Keratinocyte (primary cell): ENCODE measurements around the gene ANKS1B. TPM values are rescaled to one million over a fixed set of nuclear protein-coding genes. Genes with fewer than 3 reads are reported as not detected.

Source experiments
- DNase-seq: peaks from one replicate; pipeline ENCODE4 v3.0.0-alpha.2; 2011; ENCODE audit warnings: low read depth, missing footprints, low spot score
- FAIRE-seq: peaks from 2 replicates; lab custom pipeline; 2011; peaks lifted over from hg19 to GRCh38; lab: Jason Lieb, UNC
- H2AFZ ChIP-seq: 2 replicates; pipeline ENCODE4 v1.6.0; 2012; ENCODE audit warnings: low read length, control low read depth, inconsistent platforms; ENCODE audit not compliant: control insufficient read depth
- H3K27ac ChIP-seq: 2 replicates; pipeline ENCODE4 v1.5.1; 2011; ENCODE audit warnings: low read length; ENCODE audit not compliant: control insufficient read depth, insufficient read depth
- H3K27me3 ChIP-seq: 3 replicates; pipeline ENCODE4 v1.6.0; 2011; ENCODE audit warnings: low read length; ENCODE audit not compliant: control insufficient read depth, insufficient read depth; ENCODE audit errors: extremely low read depth
- H3K36me3 ChIP-seq, 2 experiments: 2 replicates in 1 of 2; 3 replicates in 1 of 2; pipeline ENCODE4 v1.5.1; 2011; ENCODE audit warnings: low read length in 2 of 2, mild to moderate bottlenecking in 1 of 2; ENCODE audit not compliant: control insufficient read depth in 2 of 2, insufficient read depth in 2 of 2; ENCODE audit errors: extremely low read depth in 1 of 2
- H3K4me1 ChIP-seq: 3 replicates; pipeline ENCODE4 v1.5.1; 2011; ENCODE audit warnings: low read length; ENCODE audit not compliant: control insufficient read depth, insufficient read depth; ENCODE audit errors: extremely low read depth
- H3K4me2 ChIP-seq: 3 replicates; pipeline ENCODE4 v1.6.0; 2011; ENCODE audit warnings: low read depth, low read length; ENCODE audit not compliant: control insufficient read depth, insufficient read depth; ENCODE audit errors: extremely low read depth
- H3K4me3 ChIP-seq, 3 experiments: fragments of 200-600 bp in 1 of 3; sonication (generic) in 1 of 3; 2 replicates in 2 of 3; 3 replicates in 1 of 3; pipeline ENCODE4 v1.5.1; 2011 to 2016; ENCODE audit warnings: low read length in 3 of 3, mild to moderate bottlenecking in 3 of 3, control low read depth in 2 of 3, inconsistent platforms in 1 of 3, low read depth in 1 of 3, mixed read lengths in 1 of 3, mixed run types in 1 of 3, moderate library complexity in 1 of 3; ENCODE audit not compliant: control insufficient read depth in 2 of 3, insufficient read depth in 2 of 3; ENCODE audit errors: extremely low read depth in 1 of 3
- H3K79me2 ChIP-seq: 2 replicates; pipeline ENCODE4 v1.6.0; 2012; ENCODE audit warnings: low read length; ENCODE audit not compliant: control insufficient read depth, insufficient read depth
- H3K9ac ChIP-seq: 3 replicates; pipeline ENCODE4 v1.6.0; 2011; ENCODE audit warnings: low read length; ENCODE audit not compliant: control insufficient read depth, insufficient read depth; ENCODE audit errors: extremely low read depth
- H3K9me1 ChIP-seq: 3 replicates; pipeline ENCODE4 v1.6.0; 2011; ENCODE audit warnings: low read length; ENCODE audit not compliant: control insufficient read depth, insufficient read depth; ENCODE audit errors: extremely low read depth
- H3K9me3 ChIP-seq: 2 replicates; pipeline ENCODE4 v1.5.1; 2012; ENCODE audit warnings: low read depth, low read length; ENCODE audit not compliant: control insufficient read depth
- H4K20me1 ChIP-seq: 3 replicates; pipeline ENCODE4 v1.6.0; 2011; ENCODE audit warnings: low read length; ENCODE audit not compliant: control insufficient read depth, insufficient read depth; ENCODE audit errors: extremely low read depth
- EZH2 ChIP-seq: IDR thresholded peaks from one replicate; pipeline ENCODE4 v1.6.1; 2012; ENCODE audit warnings: inconsistent platforms, mild to moderate bottlenecking, low read length, moderate library complexity
- dilution Hi-C: fragments of 300-500 bp; cut with MboI; formaldehyde crosslinking; loops from one replicate; pipeline ENCODE4 v1.7.0; 2020; ENCODE audit warnings: low sequenced_read_pairs; ENCODE audit not compliant: extremely low pct_ligation_motif_present
- polyA plus RNA-seq, 5 experiments: library from polyadenylated mRNA; depleted of rRNA in 3 of 5; stranded (reverse) in 3 of 5; stranded (forward) in 1 of 5; unstranded in 1 of 5; fragments of >200 nt; gene quantifications; 1 replicate in 1 of 5; 2 replicates in 3 of 5; 3 replicates in 1 of 5; pipeline versions ENCODE4 v1.2.1 to v1.2.3, GENCODE V29; 2011 to 2012; ENCODE audit warnings: missing spikeins in 2 of 5, low read depth in 1 of 5, low replicate concordance in 1 of 5
- TF ChIP-seq, protein P1 (sequence below), 3 experiments: IDR thresholded peaks in 1 of 3; conservative IDR thresholded peaks in 1 of 3; optimal IDR thresholded peaks in 1 of 3; 2 replicates in 2 of 3; 3 replicates in 1 of 3; pipeline versions ENCODE3 to v1.5.1; 2011; ENCODE audit warnings: low read length in 3 of 3, mild to moderate bottlenecking in 3 of 3, moderate library complexity in 2 of 3, control low read depth in 1 of 3, inconsistent platforms in 1 of 3; ENCODE audit not compliant: insufficient read depth in 2 of 3; ENCODE audit errors: extremely low read depth in 1 of 3

Gene ANKS1B
- polyA plus RNA-seq, 1 donor (not counting 4 experiments of a cell fraction or from before 2014, with no cell fraction given): not detected

DNA sequence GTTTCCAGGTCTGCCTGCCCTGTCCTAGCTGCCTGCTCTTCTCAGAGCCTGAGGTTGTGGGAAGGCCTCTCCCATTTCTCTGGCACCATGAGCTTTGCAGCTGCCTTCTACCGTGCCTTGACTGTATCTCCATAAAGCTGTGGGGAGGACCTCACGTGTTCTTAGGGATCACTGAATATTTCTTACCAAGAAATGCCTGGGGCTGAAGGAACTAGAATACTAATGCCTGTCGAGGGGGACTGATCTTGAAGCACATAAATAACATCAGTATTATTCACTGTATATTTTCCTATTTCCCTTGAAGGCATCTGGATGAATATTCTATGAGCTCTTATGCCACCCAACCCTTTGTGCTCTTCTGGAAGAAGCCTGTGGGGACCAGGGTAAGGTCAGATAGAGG, 1236.3 kb downstream of the ANKS1B start:
- no peak for DNase-seq
- no peak for FAIRE-seq
- Histone ChIP-seq H3K79me2 (no peaks in the 10 kb centered on the region), H2AFZ (no peak overlapping the region), H3K27ac (no peak overlapping the region), H3K27me3 (peaks cover 16% of the 10 kb centered on the region), H3K9me3 (no peaks in the 10 kb centered on the region), H3K36me3 (no peaks in the 10 kb centered on the region), H4K20me1 (no peaks in the 10 kb centered on the region), H3K4me3 (no peak overlapping the region), H3K4me1 (peaks cover 9% of the 10 kb centered on the region), H3K4me2 (no peak overlapping the region), H3K9ac (no peak overlapping the region), H3K9me1 (no peaks in the 10 kb centered on the region)
- dilution Hi-C loops: no loop called here
- no peak for TF ChIP-seq EZH2
- TF ChIP-seq, protein P1, sequence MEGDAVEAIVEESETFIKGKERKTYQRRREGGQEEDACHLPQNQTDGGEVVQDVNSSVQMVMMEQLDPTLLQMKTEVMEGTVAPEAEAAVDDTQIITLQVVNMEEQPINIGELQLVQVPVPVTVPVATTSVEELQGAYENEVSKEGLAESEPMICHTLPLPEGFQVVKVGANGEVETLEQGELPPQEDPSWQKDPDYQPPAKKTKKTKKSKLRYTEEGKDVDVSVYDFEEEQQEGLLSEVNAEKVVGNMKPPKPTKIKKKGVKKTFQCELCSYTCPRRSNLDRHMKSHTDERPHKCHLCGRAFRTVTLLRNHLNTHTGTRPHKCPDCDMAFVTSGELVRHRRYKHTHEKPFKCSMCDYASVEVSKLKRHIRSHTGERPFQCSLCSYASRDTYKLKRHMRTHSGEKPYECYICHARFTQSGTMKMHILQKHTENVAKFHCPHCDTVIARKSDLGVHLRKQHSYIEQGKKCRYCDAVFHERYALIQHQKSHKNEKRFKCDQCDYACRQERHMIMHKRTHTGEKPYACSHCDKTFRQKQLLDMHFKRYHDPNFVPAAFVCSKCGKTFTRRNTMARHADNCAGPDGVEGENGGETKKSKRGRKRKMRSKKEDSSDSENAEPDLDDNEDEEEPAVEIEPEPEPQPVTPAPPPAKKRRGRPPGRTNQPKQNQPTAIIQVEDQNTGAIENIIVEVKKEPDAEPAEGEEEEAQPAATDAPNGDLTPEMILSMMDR (optimal IDR thresholded peaks at IDR 0.05 in 1 of 3, IDR thresholded peaks at IDR 0.05 in 1 of 3, conservative IDR thresholded peaks at IDR 0.05 in 1 of 3; ENCODE audit: extremely low read depth in 1 of 3, insufficient read depth in 2 of 3, low read length in 3 of 3): no peak

DNA sequence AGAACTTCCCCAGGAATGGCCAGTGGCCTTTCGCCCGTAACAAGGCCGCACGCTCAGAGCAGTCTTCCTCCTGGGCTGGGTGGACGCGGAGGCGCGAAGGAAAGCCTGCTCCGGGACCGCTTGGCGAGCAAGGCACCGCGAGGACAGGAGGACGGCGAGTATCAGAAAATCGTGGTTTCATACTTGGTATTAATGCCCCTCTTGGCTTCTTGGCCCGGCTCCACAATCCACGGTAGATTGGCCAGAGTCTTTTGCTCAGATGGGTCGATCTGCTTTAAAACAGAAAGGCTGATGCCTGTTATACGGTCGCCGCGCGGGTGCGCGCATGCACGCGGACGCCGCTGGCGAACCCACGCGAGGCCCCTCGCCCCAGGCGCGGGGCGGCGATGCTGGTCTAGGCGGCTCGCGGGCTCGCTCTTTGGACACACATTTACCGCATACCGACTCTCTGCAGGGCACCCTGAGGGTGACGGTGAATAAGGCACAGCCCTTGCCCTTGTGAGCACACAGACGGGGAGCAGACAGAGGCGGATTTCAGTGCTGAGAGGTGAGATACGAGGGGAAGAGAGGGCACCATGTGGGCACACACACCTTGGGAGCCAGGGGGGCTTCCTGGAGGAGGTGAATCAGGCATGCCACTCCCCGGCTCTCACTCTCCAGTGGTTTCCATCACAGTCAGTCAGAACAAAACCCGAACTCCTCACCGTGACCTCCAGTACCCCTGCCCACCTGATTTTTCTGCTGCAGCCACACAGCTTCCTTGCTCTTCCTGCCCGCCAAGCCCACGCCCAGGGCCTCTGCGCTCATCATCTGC, 1239.0 kb downstream of the ANKS1B start:
- H3K9me3 ChIP-seq: no peaks in the 10 kb centered on the region
- peak overlapping the region; percentile 8 to 73 (median 66) for H3K4me3 ChIP-seq
- TF ChIP-seq, protein P1 (optimal IDR thresholded peaks at IDR 0.05 in 1 of 3, IDR thresholded peaks at IDR 0.05 in 1 of 3, conservative IDR thresholded peaks at IDR 0.05 in 1 of 3; ENCODE audit: extremely low read depth in 1 of 3, insufficient read depth in 2 of 3, low read length in 3 of 3): no peak
- no peak for TF ChIP-seq EZH2
- dilution Hi-C loops: no loop called here
- DNase-seq (no peak), FAIRE-seq (no peak)
- peak overlapping the region; percentile 83 for H2AFZ ChIP-seq
- H3K27me3 ChIP-seq: peaks cover 16% of the 10 kb centered on the region
- H3K36me3 ChIP-seq: no peaks in the 10 kb centered on the region
- H3K27ac ChIP-seq: no peak overlapping the region
- H3K9ac ChIP-seq: peak overlapping the region; percentile 41
- H3K4me1 ChIP-seq: peaks cover 9% of the 10 kb centered on the region
- no peaks in the 10 kb centered on the region for H4K20me1 ChIP-seq
- no peaks in the 10 kb centered on the region for H3K79me2 ChIP-seq
- peak overlapping the region; percentile 91 for H3K4me2 ChIP-seq
- H3K9me1 ChIP-seq: no peaks in the 10 kb centered on the region
